ENCODE data around the gene ZNF569.

GRCh38 chr19:37484406-37485168 is 17.3 kb upstream of the ZNF569 start:
- no peak for TF ChIP-seq CTCF (IDR thresholded peaks at IDR 0.05)
- no peak for TF ChIP-seq POLR2A (IDR thresholded peaks at IDR 0.05)
- no peak for TF ChIP-seq POLR2AphosphoS5 (IDR thresholded peaks at IDR 0.05)
